GM10248 (cell line): ENCODE data around the gene PRKACG.

ENCODE experiments used
- CTCF ChIA-PET: fragments of 300-600 bp; sonication (Branson Sonifier 250); formaldehyde crosslinking; extraction: SDS; loops from one replicate; lab custom pipeline; 2021; ENCODE audit warnings: antibody characterized with exemption; lab: Yijun Ruan, JAX
- POLR2A ChIA-PET: fragments of 350-650 bp; sonication (Branson Sonifier 250); formaldehyde crosslinking; extraction: SDS; loops from one replicate; lab custom pipeline; 2020; ENCODE audit warnings: antibody characterized with exemption; lab: Yijun Ruan, JAX
- DNase-seq: peaks from one replicate; pipeline ENCODE4 v3.0.0; 2012; ENCODE audit errors: extremely low spot score
- CTCF ChIP-seq: IDR thresholded peaks from 2 replicates; pipeline ENCODE4 v1.5.1; 2012; ENCODE audit warnings: mild to moderate bottlenecking, low read depth; ENCODE audit errors: extremely low read depth, missing control alignments, control extremely low read depth

Gene PRKACG

GRCh38 chr9:68979538-68980314 is 34.2 kb downstream of the PRKACG start:
- DNase-seq, result no peak
- ChIA-PET CTCF (interaction anchor here (1.0 to 2.6 kb wide), 6 partner anchors 20 to 411 kb away, joined by 3 to 11 read pairs (median 4); no protein-coding TSS in a partner anchor), POLR2A (no interaction called here)
- no peak for TF ChIP-seq CTCF

- no peak for TF ChIP-seq CTCF
- DNase-seq, result no peak
- ChIA-PET CTCF (interaction anchor here (0.9 to 5.8 kb wide), 5 partner anchors 11 to 30 kb away, joined by 3 to 34 read pairs (median 11); no protein-coding TSS in a partner anchor), POLR2A (no interaction called here)
Observed at GRCh38 chr9:68978501-68978900, 35.4 kb downstream of the PRKACG start.

DNA sequence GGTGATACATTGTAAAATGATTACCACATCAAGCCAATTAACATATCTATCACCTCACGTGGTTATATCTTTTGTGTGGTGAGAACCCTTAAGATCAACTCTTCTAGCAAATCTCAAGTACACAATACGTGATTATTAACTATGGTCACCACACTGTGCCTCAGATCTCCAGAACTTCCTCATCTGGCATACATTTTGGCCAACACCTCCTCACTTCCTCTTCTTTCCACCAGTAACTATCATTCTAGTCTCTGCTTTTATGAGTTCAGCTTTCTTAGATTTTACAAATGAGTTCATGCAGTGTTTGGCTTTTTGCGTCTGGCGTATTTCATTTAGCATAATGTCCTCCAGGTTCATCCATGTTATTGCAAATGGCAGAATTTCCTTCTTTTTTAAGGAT is 35.8 kb downstream of the PRKACG start:
- no peak for TF ChIP-seq CTCF
- DNase-seq, result no peak
- ChIA-PET CTCF (interaction anchor here (0.9 to 5.8 kb wide), 4 partner anchors 11 to 58 kb away, joined by 3 to 34 read pairs (median 8); no protein-coding TSS in a partner anchor), POLR2A (interaction anchor here (1.6 kb wide), 1 partner anchor 133 kb away, joined by 4 read pairs; no protein-coding TSS in a partner anchor)

- no peak for TF ChIP-seq CTCF
- CTCF ChIA-PET, result interaction anchor here (0.6 to 5.8 kb wide), 8 partner anchors 9 to 392 kb away, joined by 3 to 34 read pairs (median 6); partner anchors contain the start of gene FXN
- no peak for DNase-seq
- POLR2A ChIA-PET, result interaction anchor here (2.0 kb wide), 1 partner anchor 11 kb away, joined by 9 read pairs; no protein-coding TSS in a partner anchor
Observed at GRCh38 chr9:68975365-68976043, 38.4 kb downstream of the PRKACG start.

GRCh38 chr9:68974901-68975300 is 39.0 kb downstream of the PRKACG start:
- DNase-seq, result no peak
- CTCF ChIA-PET, result interaction anchor here (1.2 to 5.8 kb wide), 9 partner anchors 9 to 407 kb away, joined by 3 to 34 read pairs (median 10); no protein-coding TSS in a partner anchor
- POLR2A ChIA-PET, result interaction anchor here (2.0 kb wide), 1 partner anchor 10 kb away, joined by 9 read pairs; no protein-coding TSS in a partner anchor
- TF ChIP-seq CTCF, result no peak

- ChIA-PET POLR2A (interaction anchor here (0.6 to 2.0 kb wide), 2 partner anchors 9 to 15 kb away, joined by 3 to 9 read pairs; no protein-coding TSS in a partner anchor), CTCF (interaction anchor here (0.8 to 5.8 kb wide), 11 partner anchors 9 to 406 kb away, joined by 3 to 34 read pairs (median 5); no protein-coding TSS in a partner anchor)
- peak; percentile 66 for DNase-seq
- no peak for TF ChIP-seq CTCF
Observed at GRCh38 chr9:68974431-68974830, 39.5 kb downstream of the PRKACG start.
